Measurements from ENCODE around the gene ARID3A. TPM values are rescaled to one million over a fixed set of nuclear protein-coding genes. Genes with fewer than 3 reads are reported as not detected.

Gene ARID3A
- total and polyA plus RNA-seq, 9 donors = 9.4 to 19.1 (median 15.9) TPM

DNA sequence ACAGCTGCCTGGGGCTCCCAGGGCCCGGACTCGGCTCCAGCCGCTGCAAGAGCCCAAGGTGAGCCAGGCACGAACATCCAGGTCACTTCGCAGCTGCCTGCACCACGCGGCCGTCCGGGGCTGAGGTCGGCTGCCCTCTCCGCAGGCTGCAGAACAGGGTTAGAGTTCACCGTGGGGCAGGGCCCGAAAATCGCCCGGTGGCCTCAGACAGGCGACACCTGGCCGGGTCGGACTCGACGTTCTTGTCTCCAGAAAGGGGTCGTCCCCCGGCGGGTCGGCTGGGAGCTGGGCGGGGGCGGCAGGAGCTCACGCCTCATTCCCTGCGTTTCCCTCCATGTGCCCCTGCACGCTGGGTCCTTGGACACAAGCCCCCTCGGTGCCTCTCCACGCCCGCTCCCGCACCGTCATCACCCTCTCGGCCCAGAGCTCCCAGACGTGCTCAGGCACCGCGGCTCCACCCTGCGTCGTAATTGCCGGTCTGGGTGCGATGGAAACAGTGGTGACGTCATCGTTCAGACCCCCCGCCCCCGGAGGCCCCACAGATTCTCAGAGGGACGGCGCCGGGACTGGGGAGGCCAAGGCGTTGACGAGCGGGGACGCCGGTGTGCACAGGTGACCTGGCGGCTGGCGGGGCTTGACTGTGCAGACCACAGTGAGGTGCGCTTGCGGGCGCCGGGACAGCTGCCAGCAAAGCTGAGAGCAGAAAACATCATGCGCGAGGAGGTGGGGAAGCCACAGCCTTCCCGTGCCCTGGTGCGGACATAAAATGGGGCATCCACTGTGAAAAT, 70.4 kb downstream of the ARID3A start:
- 5% methylated on average over 62 of the region's 64 CpGs for WGBS (ENCODE audit: insufficient coverage)
- no peak overlapping the region for H3K27ac ChIP-seq (ENCODE audit: low read length)
- H3K4me1 ChIP-seq (ENCODE audit: control insufficient read depth, insufficient read depth, low read length) = peaks cover 24% of the 10 kb centered on the region
- H3K27me3 ChIP-seq (ENCODE audit: control insufficient read depth, insufficient read depth, low read length) = peaks cover 59% of the 10 kb centered on the region
- peaks cover 29% of the 10 kb centered on the region for H3K36me3 ChIP-seq (ENCODE audit: control insufficient read depth, insufficient read depth, low read length)
- H3K4me3 ChIP-seq (ENCODE audit: low read length) = no peak overlapping the region
- no peaks in the 10 kb centered on the region for H3K9me3 ChIP-seq (replicated peaks; ENCODE audit: control insufficient read depth, low read depth, low read length)
- no peak for DNase-seq

DNA sequence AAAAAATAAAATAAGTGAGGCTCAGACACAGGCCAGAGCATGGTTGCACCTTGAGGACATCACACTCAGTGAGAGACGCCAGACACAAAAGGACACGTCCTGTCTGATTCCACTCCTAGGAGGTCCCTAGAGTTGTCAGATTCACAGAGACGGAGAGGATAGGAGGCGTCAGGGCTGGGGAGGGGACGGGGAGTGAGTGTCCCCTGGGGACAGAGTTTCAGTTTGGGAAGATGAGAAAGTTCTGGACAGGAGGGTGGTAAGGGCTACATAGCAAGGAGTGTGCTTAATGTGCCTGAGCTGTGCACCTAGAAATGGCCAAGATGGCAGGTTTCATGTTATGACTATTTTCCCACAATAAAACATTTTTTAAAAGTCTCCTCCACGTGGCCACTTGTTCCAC, 72.2 kb downstream of the ARID3A start:
- Histone ChIP-seq H3K9me3 (replicated peaks; ENCODE audit: control insufficient read depth, low read depth, low read length) (no peaks in the 10 kb centered on the region), H3K36me3 (ENCODE audit: control insufficient read depth, insufficient read depth, low read length) (peaks cover 17% of the 10 kb centered on the region), H3K27me3 (ENCODE audit: control insufficient read depth, insufficient read depth, low read length) (peaks cover 77% of the 10 kb centered on the region), H3K27ac (ENCODE audit: low read length) (no peak overlapping the region), H3K4me3 (ENCODE audit: low read length) (no peak overlapping the region), H3K4me1 (ENCODE audit: control insufficient read depth, insufficient read depth, low read length) (peaks cover 28% of the 10 kb centered on the region)
- WGBS (ENCODE audit: insufficient coverage) = 15% methylated on average over 5 of the region's 6 CpGs
- no peak for DNase-seq

- peaks cover 77% of the 10 kb centered on the region for H3K27me3 ChIP-seq (ENCODE audit: control insufficient read depth, insufficient read depth, low read length)
- DNase-seq = no peak
These were observed 73.5 kb downstream of the ARID3A start for GRCh38 chr19:999379-999719.

GRCh38 chr19:1000095-1000494, 74.3 kb downstream of the ARID3A start, which contains the start of gene GRIN3B:
Gene GRIN3B, plus strand, starts transcription at chr19:1000419. Its CDS starts 19 bp downstream, at chr19:1000438.
- under 1% methylated on average over 40 of the region's 43 CpGs for WGBS (ENCODE audit: insufficient coverage)
- DNase-seq = no peak
- no peak within 1 kb of the TSS for H3K4me3 ChIP-seq (ENCODE audit: low read length)

More at GRCh38 chr19:999379-999719, 73.5 kb downstream of the ARID3A start:
- Histone ChIP-seq H3K36me3 (ENCODE audit: control insufficient read depth, insufficient read depth, low read length) (peaks cover 6% of the 10 kb centered on the region), H3K27ac (ENCODE audit: low read length) (no peak overlapping the region), H3K4me3 (ENCODE audit: low read length) (no peak overlapping the region), H3K9me3 (replicated peaks; ENCODE audit: control insufficient read depth, low read depth, low read length) (no peaks in the 10 kb centered on the region), H3K4me1 (ENCODE audit: control insufficient read depth, insufficient read depth, low read length) (peaks cover 28% of the 10 kb centered on the region)
- 31% methylated on average over 2 of the region's 3 CpGs for WGBS (ENCODE audit: insufficient coverage)

GRCh38 chr19:1000591-1001537, 75.0 kb downstream of the ARID3A start:
- Histone ChIP-seq H3K4me3 (ENCODE audit: low read length) (no peak overlapping the region), H3K27me3 (ENCODE audit: control insufficient read depth, insufficient read depth, low read length) (peaks cover 67% of the 10 kb centered on the region), H3K9me3 (replicated peaks; ENCODE audit: control insufficient read depth, low read depth, low read length) (no peaks in the 10 kb centered on the region), H3K36me3 (ENCODE audit: control insufficient read depth, insufficient read depth, low read length) (no peaks in the 10 kb centered on the region), H3K4me1 (ENCODE audit: control insufficient read depth, insufficient read depth, low read length) (peaks cover 17% of the 10 kb centered on the region), H3K27ac (ENCODE audit: low read length) (no peak overlapping the region)
- no peak for DNase-seq
- 2% methylated on average over 71 of the region's 73 CpGs for WGBS (ENCODE audit: insufficient coverage)

More at GRCh38 chr19:1000095-1000494, 74.3 kb downstream of the ARID3A start, which contains the start of gene GRIN3B:
- no peak within 1 kb of the TSS for H3K27ac ChIP-seq (ENCODE audit: low read length)
- no peaks in the 10 kb centered on the region for H3K36me3 ChIP-seq (ENCODE audit: control insufficient read depth, insufficient read depth, low read length)
- H3K9me3 ChIP-seq (replicated peaks; ENCODE audit: control insufficient read depth, low read depth, low read length) = no peaks in the 10 kb centered on the region
- peaks cover 74% of the 10 kb centered on the region for H3K27me3 ChIP-seq (ENCODE audit: control insufficient read depth, insufficient read depth, low read length)
- peaks cover 24% of the 10 kb centered on the region for H3K4me1 ChIP-seq (ENCODE audit: control insufficient read depth, insufficient read depth, low read length)

GRCh38 chr19:1001538-1002166, 75.8 kb downstream of the ARID3A start:
- WGBS (ENCODE audit: insufficient coverage) = 1% methylated on average over 14 of the region's 20 CpGs

DNA sequence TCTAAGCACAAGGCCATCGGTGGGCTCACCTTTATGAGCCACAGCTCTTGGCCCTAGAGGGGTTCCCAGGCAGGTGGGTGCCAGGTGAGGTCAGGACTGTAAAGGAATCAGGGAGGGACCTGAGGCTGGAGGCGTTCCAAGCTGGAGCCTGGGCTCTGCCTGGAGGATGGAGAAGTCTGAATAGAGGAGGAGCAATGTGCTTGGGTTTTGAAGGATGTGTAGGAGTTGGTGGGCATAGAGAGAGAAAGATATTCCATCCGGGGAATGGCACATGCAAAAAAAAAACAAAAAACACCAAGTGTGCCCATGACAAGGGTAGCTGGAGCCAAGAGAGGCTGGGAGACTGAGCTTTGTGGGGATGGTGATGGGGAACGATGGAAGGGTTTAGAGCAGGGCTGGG, 76.8 kb downstream of the ARID3A start:
- H3K9me3 ChIP-seq (replicated peaks; ENCODE audit: control insufficient read depth, low read depth, low read length) = no peaks in the 10 kb centered on the region
- no peak for DNase-seq
- no peaks in the 10 kb centered on the region for H3K36me3 ChIP-seq (ENCODE audit: control insufficient read depth, insufficient read depth, low read length)
- peaks cover 49% of the 10 kb centered on the region for H3K27me3 ChIP-seq (ENCODE audit: control insufficient read depth, insufficient read depth, low read length)
- peaks cover 9% of the 10 kb centered on the region for H3K4me1 ChIP-seq (ENCODE audit: control insufficient read depth, insufficient read depth, low read length)
- no peak overlapping the region for H3K4me3 ChIP-seq (ENCODE audit: low read length)
- WGBS (ENCODE audit: insufficient coverage) = 83% methylated on average over 4 of the region's 4 CpGs
- no peak overlapping the region for H3K27ac ChIP-seq (ENCODE audit: low read length)

More at GRCh38 chr19:1001538-1002166, 75.8 kb downstream of the ARID3A start:
- H3K27me3 ChIP-seq (ENCODE audit: control insufficient read depth, insufficient read depth, low read length) = peaks cover 59% of the 10 kb centered on the region
- no peak overlapping the region for H3K4me3 ChIP-seq (ENCODE audit: low read length)
- DNase-seq = no peak
- no peak overlapping the region for H3K27ac ChIP-seq (ENCODE audit: low read length)
- no peaks in the 10 kb centered on the region for H3K9me3 ChIP-seq (replicated peaks; ENCODE audit: control insufficient read depth, low read depth, low read length)
- H3K36me3 ChIP-seq (ENCODE audit: control insufficient read depth, insufficient read depth, low read length) = no peaks in the 10 kb centered on the region
- H3K4me1 ChIP-seq (ENCODE audit: control insufficient read depth, insufficient read depth, low read length) = peaks cover 9% of the 10 kb centered on the region

DNA sequence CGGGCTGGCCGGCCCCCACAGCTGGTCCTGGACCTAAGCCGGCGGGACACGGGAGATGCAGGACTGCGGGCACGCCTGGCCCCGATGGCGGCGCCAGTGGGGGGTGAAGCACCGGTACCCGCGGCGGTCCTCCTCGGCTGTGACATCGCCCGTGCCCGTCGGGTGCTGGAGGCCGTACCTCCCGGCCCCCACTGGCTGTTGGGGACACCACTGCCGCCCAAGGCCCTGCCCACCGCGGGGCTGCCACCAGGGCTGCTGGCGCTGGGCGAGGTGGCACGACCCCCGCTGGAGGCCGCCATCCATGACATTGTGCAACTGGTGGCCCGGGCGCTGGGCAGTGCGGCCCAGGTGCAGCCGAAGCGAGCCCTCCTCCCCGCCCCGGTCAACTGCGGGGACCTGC, 77.4 kb downstream of the ARID3A start:
- H3K36me3 ChIP-seq (ENCODE audit: control insufficient read depth, insufficient read depth, low read length) = no peaks in the 10 kb centered on the region
- H3K4me1 ChIP-seq (ENCODE audit: control insufficient read depth, insufficient read depth, low read length) = peaks cover 9% of the 10 kb centered on the region
- H3K27ac ChIP-seq (ENCODE audit: low read length) = no peak overlapping the region
- no peak for DNase-seq
- H3K9me3 ChIP-seq (replicated peaks; ENCODE audit: control insufficient read depth, low read depth, low read length) = no peaks in the 10 kb centered on the region
- 91% methylated on average over 37 of the region's 37 CpGs for WGBS (ENCODE audit: insufficient coverage)
- H3K4me3 ChIP-seq (ENCODE audit: low read length) = no peak overlapping the region
- peaks cover 43% of the 10 kb centered on the region for H3K27me3 ChIP-seq (ENCODE audit: control insufficient read depth, insufficient read depth, low read length)

DNA sequence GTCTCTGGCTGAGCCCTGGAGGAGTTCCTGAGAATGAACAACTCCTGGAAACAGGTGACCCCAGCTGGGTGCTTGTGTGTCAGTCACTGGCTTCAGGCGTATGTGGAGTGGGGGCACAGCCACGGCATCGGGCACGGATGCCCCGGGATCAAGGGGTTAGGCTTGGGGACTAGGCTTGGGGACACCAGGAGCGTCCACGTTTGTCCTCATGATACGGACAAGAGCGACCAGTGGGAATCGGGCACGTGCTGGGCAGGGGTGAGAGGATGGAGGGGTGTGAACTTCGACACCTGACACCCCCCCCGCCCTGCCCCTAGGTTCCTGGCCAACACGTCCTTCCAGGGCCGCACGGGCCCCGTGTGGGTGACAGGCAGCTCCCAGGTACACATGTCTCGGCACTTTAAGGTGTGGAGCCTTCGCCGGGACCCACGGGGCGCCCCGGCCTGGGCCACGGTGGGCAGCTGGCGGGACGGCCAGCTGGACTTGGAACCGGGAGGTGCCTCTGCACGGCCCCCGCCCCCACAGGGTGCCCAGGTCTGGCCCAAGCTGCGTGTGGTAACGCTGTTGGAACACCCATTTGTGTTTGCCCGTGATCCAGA, 78.5 kb downstream of the ARID3A start:
- Histone ChIP-seq H3K27ac (ENCODE audit: low read length) (no peak overlapping the region), H3K4me3 (ENCODE audit: low read length) (no peak overlapping the region), H3K9me3 (replicated peaks; ENCODE audit: control insufficient read depth, low read depth, low read length) (no peaks in the 10 kb centered on the region), H3K36me3 (ENCODE audit: control insufficient read depth, insufficient read depth, low read length) (no peaks in the 10 kb centered on the region), H3K4me1 (ENCODE audit: control insufficient read depth, insufficient read depth, low read length) (peaks cover 9% of the 10 kb centered on the region), H3K27me3 (ENCODE audit: control insufficient read depth, insufficient read depth, low read length) (peaks cover 32% of the 10 kb centered on the region)
- 69% methylated on average over 31 of the region's 32 CpGs for WGBS (ENCODE audit: insufficient coverage)
- DNase-seq = no peak

Measured in muscle of leg (tissue), 11 donors.